GM19452 (cell line): ENCODE results near the gene BTG1.

Source experiments
- ATAC-seq: cut with Tn5 transposase; IDR thresholded peaks from one replicate; pipeline ENCODE4 v1.9.1; 2021; ENCODE audit not compliant: unreplicated experiment

The BTG1 gene

GRCh38 chr12:92134638-92135274 is 10.9 kb downstream of the BTG1 start:
- no peak for ATAC-seq

GRCh38 chr12:92133795-92134637 is 11.6 kb downstream of the BTG1 start:
- ATAC-seq: peak; percentile 28

GRCh38 chr12:92133171-92133570 is 12.5 kb downstream of the BTG1 start:
- no peak for ATAC-seq

GRCh38 chr12:92132288-92132687 is 13.4 kb downstream of the BTG1 start:
- no peak for ATAC-seq

GRCh38 chr12:92130999-92131398 is 14.6 kb downstream of the BTG1 start:
- no peak for ATAC-seq

- ATAC-seq: no peak
Measured at GRCh38 chr12:92129609-92130008, 16.0 kb downstream of the BTG1 start.

GRCh38 chr12:92128612-92129011 is 17.0 kb downstream of the BTG1 start:
- no peak for ATAC-seq

- no peak for ATAC-seq
Measured at GRCh38 chr12:92124689-92125029, 21.0 kb downstream of the BTG1 start.

GRCh38 chr12:92123780-92124688 is 21.6 kb downstream of the BTG1 start:
- ATAC-seq: no peak

GRCh38 chr12:92122941-92123779 is 22.5 kb downstream of the BTG1 start:
- no peak for ATAC-seq

- ATAC-seq: no peak
Measured at GRCh38 chr12:92121826-92122225, 23.8 kb downstream of the BTG1 start.

- no peak for ATAC-seq
Measured at GRCh38 chr12:92118826-92119536, 26.7 kb downstream of the BTG1 start.

- no peak for ATAC-seq
Measured at GRCh38 chr12:92114834-92115233, 30.8 kb downstream of the BTG1 start.

GRCh38 chr12:92111256-92111655 is 34.4 kb downstream of the BTG1 start:
- peak; percentile 73 for ATAC-seq

- no peak for ATAC-seq
Measured at GRCh38 chr12:92110083-92110640, 35.5 kb downstream of the BTG1 start.

GRCh38 chr12:92109613-92110012 is 36.0 kb downstream of the BTG1 start:
- ATAC-seq: no peak

- ATAC-seq: no peak
Measured at GRCh38 chr12:92108651-92109050, 37.0 kb downstream of the BTG1 start.

GRCh38 chr12:92107621-92108131 is 38.0 kb downstream of the BTG1 start:
- no peak for ATAC-seq

- no peak for ATAC-seq
Measured at GRCh38 chr12:92107094-92107493, 38.6 kb downstream of the BTG1 start.
